Suprapubic skin (tissue), 4 donors: Measurements from ENCODE around the gene SLX9. TPM values are rescaled to one million over a fixed set of nuclear protein-coding genes. Genes with fewer than 3 reads are reported as not detected.

Source experiments
- DNase-seq, 2 donors: peaks; one replicate each; pipeline ENCODE4 v3.0.0-alpha.2; 2019; ENCODE audit warnings: low spot score in 2 of 2
- H3K27ac ChIP-seq: fragments of 200-600 bp; sonication (generic); one replicate; pipeline ENCODE4 v1.5.1; 2019
- H3K27me3 ChIP-seq: fragments of 200-600 bp; sonication (generic); one replicate; pipeline ENCODE4 v1.5.1; 2019
- H3K36me3 ChIP-seq: fragments of 200-600 bp; sonication (generic); one replicate; pipeline ENCODE4 v1.5.1; 2019
- H3K4me1 ChIP-seq: fragments of 200-600 bp; sonication (generic); one replicate; pipeline ENCODE4 v1.5.1; 2019
- H3K4me3 ChIP-seq: fragments of 200-600 bp; sonication (generic); one replicate; pipeline ENCODE4 v1.5.1; 2019; ENCODE audit warnings: mild to moderate bottlenecking
- H3K9me3 ChIP-seq: fragments of 200-600 bp; sonication (generic); one replicate; pipeline ENCODE4 v1.5.1; 2019
- EP300 ChIP-seq: sonication (generic); formaldehyde crosslinking; IDR thresholded peaks from one replicate; pipeline ENCODE4 v1.6.1; 2017; ENCODE audit warnings: antibody characterized with exemption
- POLR2A ChIP-seq, 2 donors: fragments of 450-650 bp; IDR thresholded peaks; one replicate each; pipeline ENCODE4 v1.6.1; 2017; ENCODE audit warnings: antibody characterized with exemption in 2 of 2, mild to moderate bottlenecking in 2 of 2, moderate library complexity in 2 of 2
- POLR2AphosphoS5 ChIP-seq, 3 donors: sonication (generic); formaldehyde crosslinking; IDR thresholded peaks; one replicate each; pipeline ENCODE4 v1.6.1; 2017; ENCODE audit warnings: antibody characterized with exemption in 3 of 3
- WGBS: methylation state at CpG from one replicate; pipeline ENCODE4 v1.1.5; 2018; 5-methylcytosine and 5-hydroxymethylcytosine counted together
- total RNA-seq, 4 donors: library from RNA; depleted of rRNA; stranded (reverse); fragments of >200 nt; gene quantifications; one replicate each; pipeline ENCODE4 v1.1.0, GENCODE V29; 2016
- TF ChIP-seq, protein P1 (sequence below), 2 donors: fragments of 200-600 bp in 1 of 2; fragments of 450-650 bp in 1 of 2; sonication (generic) in 1 of 2; IDR thresholded peaks; one replicate each; pipeline ENCODE4 v1.5.1; 2016 to 2019; ENCODE audit warnings: antibody characterized with exemption in 2 of 2, mild to moderate bottlenecking in 1 of 2, moderate library complexity in 1 of 2

SLX9 gene
- total RNA-seq, 4 donors from 2014 or later = 13.4 to 16.9 (median 14.4) TPM

DNA sequence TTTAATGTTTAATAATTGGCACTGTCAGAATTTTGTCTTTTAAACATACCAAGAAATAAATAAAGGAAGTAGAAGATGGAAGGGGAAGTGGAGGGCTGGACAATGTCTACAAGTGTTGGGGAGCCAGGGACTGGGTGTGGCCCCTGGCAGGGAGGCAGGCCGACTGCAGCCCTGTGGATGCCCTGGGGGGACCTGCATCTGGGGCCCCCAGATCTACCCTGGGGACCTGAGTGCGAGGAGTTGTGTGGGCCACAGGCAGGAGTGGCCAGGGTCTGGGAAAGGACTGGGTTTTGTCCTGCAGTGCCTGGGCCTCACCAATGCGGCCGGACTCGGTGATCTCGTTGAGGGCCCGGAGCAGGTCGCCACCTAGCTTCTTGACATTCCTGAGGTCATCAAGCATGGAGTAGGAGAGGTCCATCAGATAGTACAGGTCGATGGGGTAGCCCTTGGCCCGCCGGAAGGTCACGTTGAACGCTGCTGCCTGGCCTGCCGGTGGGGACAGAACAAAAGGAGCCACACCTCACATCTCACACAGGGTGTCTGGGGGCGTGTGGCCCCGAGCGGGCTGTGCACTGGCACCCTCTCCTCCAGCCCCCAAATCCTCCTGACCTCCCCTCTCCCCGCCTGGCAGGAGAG lies 36.7 kb upstream of the SLX9 start:
- no peaks in the 10 kb centered on the region for H3K9me3 ChIP-seq
- no peak for DNase-seq
- TF ChIP-seq POLR2A (IDR thresholded peaks at IDR 0.05) (no peak), POLR2AphosphoS5 (IDR thresholded peaks at IDR 0.05) (no peak), EP300 (no peak)
- TF ChIP-seq, protein P1, sequence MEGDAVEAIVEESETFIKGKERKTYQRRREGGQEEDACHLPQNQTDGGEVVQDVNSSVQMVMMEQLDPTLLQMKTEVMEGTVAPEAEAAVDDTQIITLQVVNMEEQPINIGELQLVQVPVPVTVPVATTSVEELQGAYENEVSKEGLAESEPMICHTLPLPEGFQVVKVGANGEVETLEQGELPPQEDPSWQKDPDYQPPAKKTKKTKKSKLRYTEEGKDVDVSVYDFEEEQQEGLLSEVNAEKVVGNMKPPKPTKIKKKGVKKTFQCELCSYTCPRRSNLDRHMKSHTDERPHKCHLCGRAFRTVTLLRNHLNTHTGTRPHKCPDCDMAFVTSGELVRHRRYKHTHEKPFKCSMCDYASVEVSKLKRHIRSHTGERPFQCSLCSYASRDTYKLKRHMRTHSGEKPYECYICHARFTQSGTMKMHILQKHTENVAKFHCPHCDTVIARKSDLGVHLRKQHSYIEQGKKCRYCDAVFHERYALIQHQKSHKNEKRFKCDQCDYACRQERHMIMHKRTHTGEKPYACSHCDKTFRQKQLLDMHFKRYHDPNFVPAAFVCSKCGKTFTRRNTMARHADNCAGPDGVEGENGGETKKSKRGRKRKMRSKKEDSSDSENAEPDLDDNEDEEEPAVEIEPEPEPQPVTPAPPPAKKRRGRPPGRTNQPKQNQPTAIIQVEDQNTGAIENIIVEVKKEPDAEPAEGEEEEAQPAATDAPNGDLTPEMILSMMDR (IDR thresholded peaks at IDR 0.05) = no peak
- H3K4me3 ChIP-seq = no peak overlapping the region
- 77% methylated on average over 8 of the region's 18 CpGs for WGBS
- no peaks in the 10 kb centered on the region for H3K36me3 ChIP-seq
- H3K4me1 ChIP-seq = peaks cover 7% of the 10 kb centered on the region
- no peak overlapping the region for H3K27ac ChIP-seq
- H3K27me3 ChIP-seq = peaks cover 12% of the 10 kb centered on the region

DNA sequence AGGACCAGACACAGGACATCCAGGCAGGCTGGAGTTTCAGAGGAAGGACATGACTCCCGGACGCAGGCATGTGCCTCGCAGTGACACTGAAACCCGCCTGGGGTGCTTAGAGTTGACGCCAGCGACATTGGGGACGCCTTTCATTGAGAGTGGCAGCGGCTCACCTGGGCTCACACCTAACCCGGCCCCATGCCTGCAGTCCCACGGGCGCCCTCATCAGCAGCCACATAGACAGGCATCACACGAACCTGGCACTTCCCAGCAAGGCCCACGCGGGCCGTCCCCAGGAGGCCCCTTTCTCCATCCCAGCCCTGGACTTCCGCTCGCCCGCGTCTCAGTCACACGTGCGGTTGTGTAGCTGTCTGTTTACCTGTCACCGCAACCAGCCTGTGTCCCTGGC lies 36.1 kb upstream of the SLX9 start:
- Histone ChIP-seq H3K4me1 (peaks cover 7% of the 10 kb centered on the region), H3K9me3 (no peaks in the 10 kb centered on the region), H3K36me3 (no peaks in the 10 kb centered on the region), H3K27ac (no peak overlapping the region), H3K4me3 (no peak overlapping the region), H3K27me3 (peaks cover 12% of the 10 kb centered on the region)
- TF ChIP-seq POLR2AphosphoS5 (IDR thresholded peaks at IDR 0.05) (no peak), POLR2A (IDR thresholded peaks at IDR 0.05) (no peak), EP300 (no peak)
- TF ChIP-seq, protein P1 (IDR thresholded peaks at IDR 0.05) = no peak
- DNase-seq = no peak
- no CpG with 5 or more reads among the region's 22 CpGs for WGBS

DNA sequence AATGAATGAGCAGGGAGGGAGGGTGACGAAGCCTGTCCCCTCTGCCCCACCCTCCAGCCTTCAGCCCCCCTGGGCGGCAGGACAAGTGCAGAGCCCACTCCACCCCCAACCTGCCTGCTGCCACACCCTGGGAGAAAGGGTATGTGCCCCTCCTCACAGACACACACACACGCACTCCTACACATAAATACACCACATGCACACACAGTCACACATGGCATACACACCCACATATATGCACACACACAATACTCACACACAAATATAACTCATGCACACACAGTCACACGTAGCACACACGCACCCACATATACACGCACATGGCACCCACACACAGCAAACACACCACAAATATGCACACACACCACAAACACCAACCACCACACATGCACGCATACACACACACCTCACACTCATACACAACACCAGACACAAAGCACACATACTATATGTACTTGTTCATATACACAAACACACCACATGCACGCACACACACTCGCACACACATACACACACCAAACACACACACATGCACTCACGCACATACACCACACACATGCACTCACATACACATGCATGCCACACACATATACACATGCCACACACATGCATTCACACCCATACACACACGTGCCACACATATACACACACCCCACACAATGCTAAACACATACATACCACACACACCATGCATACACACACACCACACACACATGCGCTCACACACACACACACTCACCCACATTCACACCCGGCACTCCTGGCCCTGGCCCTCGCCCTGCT lies 35.5 kb upstream of the SLX9 start:
- no peak overlapping the region for H3K27ac ChIP-seq
- no peaks in the 10 kb centered on the region for H3K9me3 ChIP-seq
- no peaks in the 10 kb centered on the region for H3K36me3 ChIP-seq
- WGBS = 90% methylated on average over 12 of the region's 14 CpGs
- DNase-seq = no peak
- peaks cover 7% of the 10 kb centered on the region for H3K4me1 ChIP-seq
- TF ChIP-seq, protein P1 (IDR thresholded peaks at IDR 0.05) = no peak
- TF ChIP-seq EP300 = no peak
- no peak for TF ChIP-seq POLR2A (IDR thresholded peaks at IDR 0.05)
- TF ChIP-seq POLR2AphosphoS5 (IDR thresholded peaks at IDR 0.05) = no peak
- H3K27me3 ChIP-seq = peaks cover 12% of the 10 kb centered on the region
- no peak overlapping the region for H3K4me3 ChIP-seq

DNA sequence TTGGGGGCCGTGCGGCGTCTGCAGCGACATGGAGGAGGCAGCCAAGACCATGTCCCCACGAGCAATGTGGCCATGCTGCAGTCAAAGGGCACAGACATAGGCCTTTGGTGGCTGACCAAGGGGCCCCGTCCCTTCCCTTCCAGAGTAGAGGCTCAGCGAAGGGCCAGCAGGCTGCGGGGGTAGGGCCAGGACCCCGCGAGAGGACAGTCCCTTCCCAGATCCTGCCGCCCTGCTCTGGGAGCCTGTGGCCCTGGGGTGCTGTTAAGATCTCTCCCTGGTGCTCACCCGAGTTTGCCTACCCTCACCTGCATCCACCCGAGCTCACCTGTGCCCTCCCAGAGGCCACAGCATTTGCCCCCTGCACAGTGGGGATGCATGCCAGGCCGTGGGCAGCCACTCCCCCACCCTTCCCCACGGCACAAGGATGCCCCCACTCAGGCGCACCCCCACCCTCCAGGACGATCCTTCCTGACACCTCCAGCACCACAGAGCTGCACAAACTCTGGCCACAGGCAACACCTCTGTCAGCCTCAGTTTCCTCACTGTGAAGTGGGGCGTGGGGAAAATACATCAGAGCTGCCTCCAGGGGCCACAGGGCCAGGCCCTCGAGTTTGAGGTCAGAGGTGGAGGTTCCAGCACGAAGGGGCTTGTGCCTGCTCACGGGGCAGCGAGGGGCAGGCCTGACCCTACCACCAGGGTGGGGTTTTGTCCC lies 34.7 kb upstream of the SLX9 start:
- H3K4me3 ChIP-seq = no peak overlapping the region
- 83% methylated on average over 9 of the region's 22 CpGs for WGBS

More for the DNA sequence above, 34.7 kb upstream of the SLX9 start:
- Histone ChIP-seq H3K27ac (no peak overlapping the region), H3K9me3 (no peaks in the 10 kb centered on the region), H3K4me1 (peaks cover 8% of the 10 kb centered on the region), H3K27me3 (peaks cover 6% of the 10 kb centered on the region), H3K36me3 (no peaks in the 10 kb centered on the region)
- DNase-seq = no peak
- TF ChIP-seq EP300 (no peak), POLR2AphosphoS5 (IDR thresholded peaks at IDR 0.05) (no peak), POLR2A (IDR thresholded peaks at IDR 0.05) (no peak)
- TF ChIP-seq, protein P1 (IDR thresholded peaks at IDR 0.05) = no peak
